CD4-positive, alpha-beta T cell treated with Interleukin-4 for 1 hour (primary cell): Measurements from ENCODE around the gene UNC5CL.
"Not testable (repeated sequence)": the region's sequence is repeated elsewhere in the genome, so short reads cannot be mapped to it uniquely, and the experiment has no call there.

Experiments used
- DNase-seq, 2 donors: peaks; one replicate each; pipeline ENCODE4 v3.0.0-alpha.2; 2020 to 2022

UNC5CL gene

GRCh38 chr6:41038205-41038604, 816 bp downstream of the UNC5CL start:
- no peak for DNase-seq

DNA sequence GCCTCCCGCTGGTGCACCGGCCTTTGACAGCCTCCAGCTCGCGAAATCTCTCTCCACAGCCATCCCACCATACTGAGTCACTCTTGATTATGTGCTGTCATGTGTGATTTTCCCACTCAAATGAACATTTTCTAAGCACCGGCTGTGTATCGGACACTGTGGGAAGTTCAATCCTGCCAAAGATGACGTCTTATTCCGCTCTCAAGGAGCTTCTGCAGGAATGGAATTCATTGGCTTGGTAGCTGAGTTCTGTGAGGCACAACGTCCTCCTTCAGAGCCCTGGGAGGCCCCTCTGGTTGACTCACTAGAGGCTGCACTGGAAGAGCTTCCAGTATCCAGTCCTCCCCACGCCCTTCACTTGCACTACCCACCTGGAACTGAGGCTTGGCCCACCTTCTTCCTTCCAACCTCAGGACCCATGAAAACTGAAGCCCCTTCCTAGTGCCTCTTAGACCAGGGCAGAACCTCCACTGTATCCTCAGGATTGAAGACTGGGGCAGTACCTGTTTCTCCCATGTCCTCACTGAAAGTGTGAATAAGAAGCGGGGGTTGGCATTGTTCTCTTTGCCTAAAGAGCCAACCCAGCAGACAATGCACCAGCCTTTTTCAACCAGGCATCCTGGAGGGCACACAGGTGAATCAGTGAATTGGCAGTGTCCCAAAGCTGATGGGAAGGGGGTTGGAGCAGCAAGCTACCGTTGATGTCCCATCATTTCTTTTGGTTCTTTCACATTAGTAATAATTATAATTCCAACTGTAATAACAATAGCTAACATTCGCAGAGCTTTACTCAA, 1.7 kb downstream of the UNC5CL start:
- DNase-seq: no peak

GRCh38 chr6:41036601-41037000, 2.4 kb downstream of the UNC5CL start:
- DNase-seq: no peak

- DNase-seq: no peak
These were observed 2.8 kb downstream of the UNC5CL start for GRCh38 chr6:41036186-41036585.

GRCh38 chr6:41033776-41034175, 5.2 kb downstream of the UNC5CL start:
- no peak for DNase-seq

GRCh38 chr6:41032830-41033229, 6.2 kb downstream of the UNC5CL start:
- DNase-seq: no peak

GRCh38 chr6:41028561-41029412, 10.2 kb downstream of the UNC5CL start:
- DNase-seq: no peak

DNA sequence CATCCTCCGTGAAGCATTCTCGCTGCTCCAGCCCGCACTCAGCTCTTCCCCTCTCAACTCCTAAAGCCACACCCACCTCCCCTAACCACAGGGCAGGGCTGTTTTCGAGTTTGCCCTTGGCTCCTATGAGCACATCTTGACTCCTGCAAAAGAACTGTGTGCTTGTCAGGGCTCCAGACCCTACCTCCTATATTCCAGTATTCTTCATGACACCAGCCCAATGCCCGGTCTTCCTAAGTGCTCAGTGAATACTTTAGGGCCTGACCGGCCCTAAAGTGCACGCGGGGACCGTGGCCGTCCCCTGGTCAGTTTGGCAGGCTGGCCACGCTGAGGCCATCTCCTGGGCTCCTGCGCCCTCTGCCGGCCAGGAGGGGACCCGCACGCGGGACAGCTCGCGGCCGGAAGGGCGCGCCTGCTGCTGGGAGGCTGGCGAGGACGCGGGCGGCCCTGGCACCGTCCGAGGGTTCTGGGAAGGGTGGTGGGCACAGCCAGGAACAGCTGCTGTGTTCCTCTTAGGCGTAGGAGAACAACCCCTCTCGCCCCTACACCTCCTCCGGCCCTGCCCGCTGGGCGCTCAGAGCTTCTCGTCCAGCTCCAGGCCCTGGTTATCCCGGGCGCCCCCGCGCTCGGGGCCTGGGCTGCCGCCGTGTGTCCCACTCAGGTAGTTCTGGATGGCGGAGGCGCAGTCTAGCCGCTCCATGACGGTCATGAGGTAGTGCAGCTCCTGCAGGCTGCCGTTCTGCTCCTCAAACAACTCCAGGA, 11.0 kb downstream of the UNC5CL start:
- peak; percentile 69 for DNase-seq

GRCh38 chr6:41027241-41027640, 11.8 kb downstream of the UNC5CL start:
- no peak for DNase-seq

DNA sequence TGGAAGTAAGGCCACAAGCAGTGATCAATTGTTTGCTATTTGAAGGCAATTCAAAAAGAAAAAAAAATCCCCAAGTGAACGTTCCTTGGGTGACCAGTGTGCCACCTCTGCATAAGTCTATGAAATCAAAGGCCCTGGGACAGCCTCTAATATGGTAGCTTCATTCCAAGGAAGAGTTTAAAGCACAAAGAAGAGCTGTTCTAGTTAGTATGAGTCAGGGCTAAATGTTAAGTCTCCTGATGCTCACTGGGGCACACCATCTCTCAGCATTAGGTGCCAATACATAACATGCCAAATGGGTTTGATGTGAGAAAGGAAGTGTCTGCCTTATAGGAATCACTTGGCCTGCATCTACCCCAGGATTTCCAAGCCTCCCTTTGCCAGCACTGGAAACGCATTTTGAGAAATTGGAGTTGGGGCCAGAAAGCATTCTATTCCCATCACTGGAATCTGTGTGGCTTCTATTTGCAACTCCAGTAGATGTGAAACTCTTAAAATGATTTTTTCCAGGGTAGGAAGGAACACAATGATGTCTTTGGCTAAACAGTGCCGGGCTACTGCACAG, 13.0 kb downstream of the UNC5CL start:
- no peak for DNase-seq

DNA sequence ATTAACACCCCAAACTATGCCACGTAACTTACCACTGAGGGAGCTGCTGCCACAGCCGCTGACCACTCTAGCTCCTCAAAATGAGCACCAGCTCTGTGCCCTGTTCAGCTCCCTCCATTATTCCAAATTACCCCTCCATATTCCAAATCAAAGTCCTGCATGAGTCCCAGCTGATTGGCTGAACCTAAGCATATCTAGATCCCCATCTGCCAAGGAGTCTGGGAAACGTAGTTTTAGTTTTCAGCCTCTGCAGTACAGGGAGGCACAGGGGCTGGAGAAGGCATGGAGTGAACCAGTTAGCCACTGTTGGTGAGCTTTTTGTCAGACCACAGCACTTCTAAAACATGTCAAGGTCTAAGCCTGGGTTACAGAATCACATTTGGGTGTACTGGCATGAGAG, 15.9 kb downstream of the UNC5CL start:
- no peak for DNase-seq

DNA sequence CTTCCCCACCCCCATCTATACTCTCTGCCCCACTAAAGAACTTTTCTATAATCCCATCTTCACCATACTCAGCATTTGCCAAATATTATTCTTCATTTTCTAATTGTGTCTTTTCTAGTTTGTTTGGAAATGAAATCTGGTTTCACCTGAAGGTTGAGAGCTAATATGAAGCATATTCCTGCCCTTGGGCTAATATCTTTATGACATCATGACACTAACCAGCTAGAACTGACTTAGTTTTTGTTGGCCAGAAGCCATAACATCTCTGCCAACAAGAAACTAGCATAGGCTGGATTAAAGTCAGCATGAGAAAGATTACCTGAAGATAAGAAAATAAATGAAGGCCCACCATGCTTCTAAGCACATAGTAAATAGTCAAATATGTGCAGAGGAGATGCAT, 16.7 kb downstream of the UNC5CL start:
- DNase-seq: no peak

GRCh38 chr6:41021832-41022231, 17.2 kb downstream of the UNC5CL start:
- no peak for DNase-seq

- no peak for DNase-seq
These were observed 21.4 kb downstream of the UNC5CL start for GRCh38 chr6:41017663-41018062.

GRCh38 chr6:41015860-41016259, 23.2 kb downstream of the UNC5CL start:
- not testable (repeated sequence) for DNase-seq

- no peak for DNase-seq
These were observed 24.2 kb downstream of the UNC5CL start for GRCh38 chr6:41014780-41015179.

DNA sequence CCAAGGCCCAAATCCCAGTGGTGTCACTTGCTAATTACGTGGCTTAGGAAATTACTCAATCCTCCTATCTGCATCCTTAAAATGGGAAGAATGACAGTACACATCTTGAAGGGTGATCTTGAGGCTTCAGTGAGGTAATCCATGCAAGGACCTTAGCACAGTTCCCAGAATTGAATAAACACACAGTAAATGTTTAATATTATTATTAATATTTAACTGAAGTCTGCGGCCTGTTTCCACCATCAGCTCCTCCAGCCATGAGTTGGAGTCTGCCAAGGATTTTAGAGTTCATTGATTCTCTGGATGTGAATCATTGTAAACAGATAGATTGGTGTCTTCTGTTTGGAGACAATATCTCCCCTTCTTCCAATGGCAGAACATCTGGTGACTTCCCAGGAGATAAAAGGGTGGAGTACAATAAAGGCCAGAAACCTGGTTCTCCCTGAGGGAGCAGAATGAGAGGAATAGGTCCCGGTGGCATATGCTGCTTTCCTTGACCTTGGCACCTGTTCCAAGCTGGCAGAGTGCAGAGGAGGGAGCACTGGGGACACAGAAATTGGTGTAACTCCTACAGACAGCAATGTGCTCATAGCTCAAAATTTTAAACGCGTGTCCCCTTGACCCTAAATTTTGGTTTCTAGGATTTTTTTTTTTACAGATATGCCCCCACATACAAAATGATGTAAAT, 25.4 kb downstream of the UNC5CL start:
- DNase-seq: no peak

- no peak for DNase-seq
These were observed 27.3 kb downstream of the UNC5CL start for GRCh38 chr6:41011673-41012072.

DNA sequence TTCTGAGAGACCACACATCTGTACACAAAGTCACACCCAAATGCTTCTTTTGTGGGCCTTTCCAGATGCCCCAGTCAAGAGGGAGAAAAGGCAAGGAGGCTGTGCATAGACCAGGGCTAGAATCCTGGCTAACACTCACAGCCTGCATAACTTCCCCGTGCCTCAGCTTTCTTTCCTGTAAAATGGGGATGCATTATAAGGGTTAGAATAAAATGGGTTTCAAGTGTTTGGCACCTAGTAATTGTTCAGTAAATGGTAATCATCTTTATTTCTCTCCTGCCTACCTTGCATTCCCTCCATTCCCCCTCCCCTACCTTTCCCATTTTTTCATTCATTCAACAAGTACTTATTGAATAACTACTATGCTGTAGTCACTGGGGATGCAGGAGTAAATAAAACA, 29.4 kb downstream of the UNC5CL start:
- DNase-seq: no peak

- no peak for DNase-seq
These were observed 31.0 kb downstream of the UNC5CL start for GRCh38 chr6:41008011-41008410.

- DNase-seq: not testable (repeated sequence)
These were observed 32.0 kb downstream of the UNC5CL start for GRCh38 chr6:41006980-41007379.

GRCh38 chr6:41006217-41006616, 32.8 kb downstream of the UNC5CL start:
- DNase-seq: peak; percentile 66 to 71
